ENCODE results near the gene SPTLC3. TPM values are rescaled to one million over a fixed set of nuclear protein-coding genes. Genes with fewer than 3 reads are reported as not detected.
"Not testable (repeated sequence)": the region's sequence is repeated elsewhere in the genome, so short reads cannot be mapped to it uniquely, and the experiment has no call there.

Gene SPTLC3
- polyA plus RNA-seq, 1 of the 3 experiments (the other 2 are of a cell fraction) = 0.02 TPM

DNA sequence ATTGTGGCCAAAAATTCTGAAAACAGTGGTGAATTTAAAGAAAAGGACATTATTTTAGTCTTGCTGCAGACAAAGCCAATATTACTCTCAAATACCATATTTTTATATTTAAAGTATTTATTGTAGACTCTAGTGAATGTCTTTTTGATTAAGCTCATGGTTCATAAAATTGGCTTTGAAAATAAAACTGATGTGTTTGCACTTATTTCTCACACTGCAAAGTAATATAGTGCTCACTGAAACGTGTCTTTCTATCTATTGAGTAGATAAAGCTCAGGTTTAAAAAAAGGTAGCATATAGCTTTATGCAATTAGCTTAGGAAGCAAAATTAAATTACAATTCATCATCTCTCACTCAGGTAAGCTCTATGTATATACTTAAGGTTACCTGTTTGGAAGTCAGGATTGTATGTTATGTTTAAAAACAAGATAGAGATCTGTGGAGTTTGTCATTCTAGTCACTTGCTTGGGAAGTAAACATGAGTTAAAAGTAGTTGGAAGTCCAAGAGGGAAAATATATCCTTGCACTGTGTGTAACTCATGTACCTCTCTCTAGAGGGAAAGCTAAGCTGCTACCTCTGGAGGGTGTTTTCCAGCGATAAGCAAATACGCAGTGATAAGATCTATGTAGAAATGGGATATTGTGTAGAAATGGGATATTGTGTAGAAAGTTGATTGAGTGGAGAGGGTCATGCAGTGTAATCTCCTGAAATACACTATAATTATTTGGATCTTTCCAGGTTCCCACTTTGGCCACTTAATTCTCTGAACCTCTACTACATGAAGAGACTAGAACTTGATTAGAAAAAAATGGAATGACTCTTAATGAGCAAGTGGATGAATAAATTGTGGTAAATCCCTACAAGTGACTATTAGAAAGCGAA, 29.9 kb upstream of the SPTLC3 start:
- Histone ChIP-seq H3F3A (replicated peaks; ENCODE audit: insufficient read depth) (no peaks in the 10 kb centered on the region), H3K4me3 (ENCODE audit: low read depth in 2 of 2, low read length in 1 of 2) (no peak overlapping the region), H3K9me3 (no peaks in the 10 kb centered on the region), H3K79me2 (ENCODE audit: insufficient read depth) (no peaks in the 10 kb centered on the region), H3K27ac (ENCODE audit: low read depth in 2 of 2, low read length in 1 of 2) (no peak overlapping the region), H3K27me3 (ENCODE audit: insufficient read depth) (no peaks in the 10 kb centered on the region), H3K36me3 (replicated peaks in 1 of 2; ENCODE audit: control insufficient read depth in 1 of 2, insufficient read depth in 2 of 2, low read length in 1 of 2) (no peaks in the 10 kb centered on the region), H3K9me2 (no peaks in the 10 kb centered on the region), H4K20me1 (ENCODE audit: insufficient read depth) (no peaks in the 10 kb centered on the region), H3K4me1 (ENCODE audit: control insufficient read depth in 1 of 2, insufficient read depth in 2 of 2, low read depth in 1 of 2, low read length in 1 of 2) (no peaks in the 10 kb centered on the region), H3K4me2 (no peak overlapping the region), H2AFZ (ENCODE audit: low read depth) (no peak overlapping the region), H3K9ac (no peak overlapping the region)
- ChIA-PET CTCF (interaction anchor here (2.0 kb wide), 1 partner anchor 8 kb away, joined by 6 read pairs; no protein-coding TSS in a partner anchor), POLR2A (no interaction called here)
- TF ChIP-seq TCF12 (IDR thresholded peaks at IDR 0.05) = no peak
- TF ChIP-seq YY1 (IDR thresholded peaks at IDR 0.05; ENCODE audit: low read depth) = no peak
- no peak for TF ChIP-seq SMC3 (IDR thresholded peaks at IDR 0.05; ENCODE audit: low read depth, low read length)
- no peak for TF ChIP-seq RFX5 (IDR thresholded peaks at IDR 0.05; ENCODE audit: low read length)
- TF ChIP-seq GATA2 (CRISPR knock-in tag; IDR thresholded peaks at IDR 0.05) = no peak
- TF ChIP-seq CHD2 (IDR thresholded peaks at IDR 0.05; ENCODE audit: low read length, partially characterized antibody) = no peak
- no peak for TF ChIP-seq RAD21 (IDR thresholded peaks at IDR 0.05; ENCODE audit: low read length)
- TF ChIP-seq REST (IDR thresholded peaks at IDR 0.05; ENCODE audit: low read depth, low read length) = no peak
- TF ChIP-seq FOXM1 (IDR thresholded peaks at IDR 0.05; ENCODE audit: low read depth) = no peak
- no peak for TF ChIP-seq TAF1 (IDR thresholded peaks at IDR 0.05; ENCODE audit: borderline replicate concordance, low read depth, low read length)
- DNase-seq = no peak
- 10% methylated on average over 4 of the region's 4 CpGs for WGBS (ENCODE audit: low lambda C conversion rate)

DNA sequence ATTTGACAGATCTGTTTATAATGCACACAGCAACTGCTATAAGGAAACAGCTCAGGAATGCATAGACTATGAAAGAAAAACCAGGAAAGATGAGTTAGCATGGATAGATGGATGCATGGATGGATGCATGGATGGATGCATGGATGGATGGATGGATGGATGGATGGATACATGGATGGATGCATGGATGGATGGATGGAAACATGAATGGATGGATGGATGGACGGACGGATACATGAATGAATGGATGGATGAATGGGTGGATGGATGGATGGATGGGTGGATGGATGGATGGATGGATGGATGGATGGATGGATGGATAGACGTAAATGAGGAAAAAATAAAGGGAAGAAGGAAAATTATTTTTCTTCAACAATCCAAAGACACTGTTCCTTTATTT, 29.1 kb upstream of the SPTLC3 start:
- H3K4me2 ChIP-seq; H3K9ac ChIP-seq; H3K4me1 ChIP-seq (ENCODE audit: control insufficient read depth in 1 of 2, insufficient read depth in 2 of 2, low read depth in 1 of 2, low read length in 1 of 2); H3K36me3 ChIP-seq (replicated peaks in 1 of 2; ENCODE audit: control insufficient read depth in 1 of 2, insufficient read depth in 2 of 2, low read length in 1 of 2); H4K20me1 ChIP-seq (ENCODE audit: insufficient read depth); H3K79me2 ChIP-seq (ENCODE audit: insufficient read depth); H3K27me3 ChIP-seq (ENCODE audit: insufficient read depth); DNase-seq; H3F3A ChIP-seq (replicated peaks; ENCODE audit: insufficient read depth); H3K9me3 ChIP-seq; H3K27ac ChIP-seq (ENCODE audit: low read depth in 2 of 2, low read length in 1 of 2); H3K4me3 ChIP-seq (ENCODE audit: low read depth in 2 of 2, low read length in 1 of 2); POLR2A ChIA-PET; H2AFZ ChIP-seq (ENCODE audit: low read depth); H3K9me2 ChIP-seq: not testable (repeated sequence)
- CTCF ChIA-PET = interaction anchor here (2.0 kb wide), 1 partner anchor 9 kb away, joined by 6 read pairs; no protein-coding TSS in a partner anchor
- 29% methylated on average over 3 of the region's 3 CpGs for WGBS (ENCODE audit: low lambda C conversion rate)

Measured in SK-N-SH (cell line).